DMS 273 (cell line): ENCODE data around the gene FADS1.
A peak's percentile ranks its signal among the peaks of the same experiment; 100 is the strongest.

Source experiments
- DNase-seq: peaks from one replicate; lab custom pipeline; 2025; ENCODE audit not compliant: unreplicated experiment; lab: John Stamatoyannopoulos, UW

The FADS1 gene

GRCh38 chr11:61816736-61817455 is at the start of gene FADS1:
TSS of gene FADS1 (minus strand) at chr11:61817003. CDS start at chr11:61816929, 74 bp downstream.
- DNase-seq, result peak; percentile 97

GRCh38 chr11:61866231-61866957 is 49.6 kb upstream of the FADS1 start:
- DNase-seq, result no peak

- no peak for DNase-seq
Measured at GRCh38 chr11:61864814-61865775, 48.3 kb upstream of the FADS1 start.

GRCh38 chr11:61863548-61864081 is 46.8 kb upstream of the FADS1 start:
- DNase-seq, result no peak

DNA sequence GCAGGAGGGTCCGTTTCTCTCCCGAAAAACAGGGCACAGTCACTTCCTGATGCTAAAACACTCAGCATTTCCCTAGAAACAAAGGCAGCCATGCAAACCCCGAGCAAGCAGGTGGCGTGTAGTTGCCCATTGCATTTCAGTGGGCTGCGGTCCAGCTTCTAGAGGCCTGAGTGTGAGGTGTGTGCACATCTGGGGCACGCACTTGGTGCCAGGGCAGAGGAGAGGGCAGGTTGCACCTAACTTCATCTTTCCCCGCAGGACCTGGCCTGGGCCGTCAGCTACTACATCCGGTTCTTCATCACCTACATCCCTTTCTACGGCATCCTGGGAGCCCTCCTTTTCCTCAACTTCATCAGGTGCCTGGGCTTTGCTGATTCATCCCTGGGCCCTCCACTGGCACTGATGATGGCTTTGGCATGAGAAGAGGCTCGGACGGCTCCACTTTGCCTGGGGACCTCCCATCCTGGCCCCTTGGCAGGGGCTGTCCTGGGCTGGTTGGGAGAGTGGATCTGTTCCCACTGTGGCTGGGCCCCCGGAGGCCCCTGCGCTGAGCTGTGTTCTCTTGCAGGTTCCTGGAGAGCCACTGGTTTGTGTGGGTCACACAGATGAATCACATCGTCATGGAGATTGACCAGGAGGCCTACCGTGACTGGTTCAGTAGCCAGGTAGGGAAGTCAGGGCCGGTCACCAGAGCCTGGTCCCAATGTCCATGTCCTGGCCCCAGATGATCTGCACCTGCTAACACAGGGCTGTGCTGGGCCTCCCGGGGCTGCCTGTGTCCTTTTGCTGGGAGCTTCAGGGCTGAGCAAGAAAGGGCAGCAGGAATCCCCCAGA is 46.1 kb upstream of the FADS1 start:
- DNase-seq, result no peak

DNA sequence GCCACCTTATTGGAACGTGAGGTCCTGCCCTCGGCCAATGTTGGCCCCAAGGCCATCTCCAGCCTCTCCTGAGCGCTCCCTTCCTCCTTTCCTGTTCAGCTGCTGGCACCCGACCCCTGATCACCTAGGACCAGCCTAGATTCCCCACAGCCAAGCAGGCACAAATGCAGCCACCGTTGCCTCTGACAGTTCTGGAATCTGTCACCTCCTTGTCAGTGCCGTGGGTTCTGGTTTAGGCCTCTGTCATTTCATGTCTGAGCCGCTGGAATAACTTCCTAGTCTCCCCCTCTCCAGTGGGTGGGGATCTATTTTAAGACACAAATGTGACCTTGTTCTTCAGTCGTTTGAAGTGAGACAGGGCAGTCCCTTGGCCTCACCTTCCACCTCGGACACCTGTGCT is 44.8 kb upstream of the FADS1 start:
- no peak for DNase-seq

GRCh38 chr11:61860054-61860903 is 43.5 kb upstream of the FADS1 start:
- DNase-seq, result peak; percentile 19

- peak; percentile 36 for DNase-seq
Measured at GRCh38 chr11:61855939-61856680, 39.3 kb upstream of the FADS1 start.

DNA sequence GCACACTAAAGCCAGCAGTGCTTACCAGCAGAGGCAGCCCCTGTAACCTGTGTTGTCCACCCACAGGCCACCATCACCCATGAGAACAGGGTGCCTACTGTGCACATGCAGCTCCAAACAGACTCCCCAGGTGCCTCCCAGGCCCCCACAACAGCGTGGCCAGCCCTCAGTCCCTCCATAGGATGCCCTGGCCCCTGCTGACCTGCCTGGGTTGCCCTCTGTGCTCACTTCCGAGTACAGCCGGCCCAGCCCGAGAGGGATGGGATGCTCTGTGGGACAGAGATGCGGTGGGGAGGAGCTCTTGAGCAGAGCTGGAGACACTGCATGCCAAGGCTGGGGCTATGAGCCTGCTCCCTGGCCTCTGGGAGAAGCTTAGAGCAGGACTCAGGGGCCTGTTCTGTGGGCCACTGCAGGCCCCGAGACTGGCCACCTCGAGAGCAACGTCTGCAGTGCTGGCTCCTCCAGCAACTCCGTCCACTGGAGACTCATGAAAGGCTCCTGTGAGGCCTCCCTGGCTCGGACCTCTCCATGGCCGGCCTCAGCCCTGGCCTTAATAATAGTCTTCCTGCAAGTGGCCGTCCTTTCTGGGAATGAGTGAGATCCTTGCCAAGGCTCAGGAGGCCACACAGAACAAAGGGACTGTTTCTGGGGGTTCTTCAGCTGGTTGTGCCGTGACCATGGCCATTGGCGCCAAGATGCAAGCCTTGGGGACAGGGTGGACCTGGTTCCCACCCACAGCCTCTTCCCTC is 38.3 kb upstream of the FADS1 start:
- no peak for DNase-seq

- no peak for DNase-seq
Measured at GRCh38 chr11:61854206-61854895, 37.5 kb upstream of the FADS1 start.

- no peak for DNase-seq
Measured at GRCh38 chr11:61853698-61854169, 36.9 kb upstream of the FADS1 start.

DNA sequence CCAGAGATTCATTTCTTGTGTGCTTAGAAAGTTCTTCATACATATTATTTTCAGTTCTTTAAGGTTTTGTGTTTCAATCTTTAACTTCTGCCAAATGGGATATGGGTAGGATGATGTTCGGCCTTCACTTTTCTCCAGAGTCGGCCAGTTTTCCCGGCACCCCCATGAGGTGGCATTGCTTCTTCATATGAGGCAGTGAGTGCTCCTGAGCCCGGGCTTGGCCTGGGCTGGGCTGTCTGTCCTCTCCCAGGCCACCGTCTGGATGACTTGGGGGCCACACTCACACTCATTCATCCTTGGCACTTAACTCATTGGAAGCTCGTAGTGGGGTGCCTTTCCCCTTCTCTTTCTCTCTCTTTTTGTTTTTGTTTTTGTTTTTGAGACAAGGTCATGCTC is 35.1 kb upstream of the FADS1 start:
- DNase-seq, result no peak

DNA sequence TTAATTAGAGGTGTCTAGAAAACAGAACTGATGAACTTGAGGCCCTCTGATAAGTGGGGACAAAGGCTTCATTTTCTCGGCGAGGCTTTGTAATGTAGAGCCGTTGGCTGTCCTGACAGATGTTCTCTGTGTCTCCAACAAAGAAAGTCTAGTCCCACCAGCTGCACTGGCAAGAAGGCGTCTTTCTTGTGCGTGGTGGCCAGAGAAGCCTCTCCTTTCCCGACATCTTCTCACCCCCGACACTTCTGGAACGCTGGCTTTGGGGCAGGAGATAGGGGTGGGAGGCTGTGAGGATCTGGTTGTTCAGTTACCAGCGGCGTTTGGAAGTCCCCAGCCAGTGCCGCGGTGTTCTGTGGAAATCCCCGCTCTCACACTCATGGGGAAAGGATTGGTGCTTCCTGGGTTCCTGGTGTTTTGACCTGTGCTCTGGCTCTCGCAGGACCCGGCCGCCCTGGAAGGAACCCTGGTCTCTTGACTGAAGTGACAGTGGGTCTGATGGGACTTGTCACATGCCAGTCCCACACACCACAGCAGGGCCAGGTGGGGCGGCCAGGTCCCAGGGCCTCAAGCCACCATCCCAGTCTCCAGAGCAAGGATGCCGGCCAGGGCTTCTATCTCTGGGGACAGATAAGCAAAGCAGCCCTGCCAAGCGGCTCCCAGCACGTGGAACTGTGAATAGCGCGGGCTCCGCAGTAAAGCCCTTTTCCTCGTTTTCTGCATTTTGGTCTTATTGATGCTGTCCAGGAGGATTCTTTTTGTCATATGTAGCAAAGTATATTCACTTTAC is 34.5 kb upstream of the FADS1 start:
- no peak for DNase-seq

DNA sequence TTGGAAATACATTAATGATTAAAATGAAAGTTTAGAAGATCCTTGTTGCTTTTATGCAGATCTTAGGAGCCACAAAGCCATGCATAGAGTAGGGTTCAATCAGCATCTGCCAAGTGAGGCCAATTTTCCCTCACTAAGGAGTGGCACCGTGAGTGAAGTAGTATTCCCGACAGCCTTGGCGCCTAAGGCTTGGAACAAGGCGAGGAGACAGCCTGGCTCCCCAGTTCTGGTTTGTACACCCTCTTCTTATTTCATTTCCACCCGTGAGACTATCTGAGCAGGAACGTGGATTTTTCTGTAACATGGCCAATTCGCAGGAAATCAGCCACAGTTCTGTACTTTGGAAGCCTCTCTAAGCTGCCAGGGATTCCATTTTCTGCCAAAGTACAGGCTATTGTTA is 33.9 kb upstream of the FADS1 start:
- no peak for DNase-seq

GRCh38 chr11:61848631-61849030 is 31.8 kb upstream of the FADS1 start:
- no peak for DNase-seq

- DNase-seq, result no peak
Measured at GRCh38 chr11:61847914-61848581, 31.2 kb upstream of the FADS1 start.
